Lower lobe of right lung (tissue), 2 donors: ENCODE results near the gene NTRK2. TPM values are rescaled to one million over a fixed set of nuclear protein-coding genes. Genes with fewer than 3 reads are reported as not detected.

Source experiments
- ATAC-seq, 2 donors: fragments of 200-7000 bp; cut with Tn5 transposase; one replicate each; pipeline ENCODE4 v1.9.1; 2020 to 2022; ENCODE audit warnings: mild to moderate bottlenecking in 2 of 2, moderate library complexity in 2 of 2
- DNase-seq: peaks from one replicate; pipeline ENCODE4 v3.0.0-alpha.2; 2020
- H3K27ac ChIP-seq: fragments of 200-600 bp; one replicate; pipeline ENCODE4 v1.8.0; 2022
- H3K27me3 ChIP-seq: fragments of 200-600 bp; one replicate; pipeline ENCODE4 v1.8.0; 2022; ENCODE audit warnings: low read depth
- H3K36me3 ChIP-seq: fragments of 200-600 bp; one replicate; pipeline ENCODE4 v1.8.0; 2022; ENCODE audit warnings: mild to moderate bottlenecking
- H3K4me1 ChIP-seq: fragments of 200-600 bp; one replicate; pipeline ENCODE4 v1.8.0; 2022
- H3K4me3 ChIP-seq: fragments of 200-600 bp; one replicate; pipeline ENCODE4 v1.8.0; 2022; ENCODE audit warnings: mild to moderate bottlenecking
- H3K9me3 ChIP-seq: fragments of 200-600 bp; one replicate; pipeline ENCODE4 v1.8.0; 2022
- CTCF ChIP-seq: fragments of 200-600 bp; IDR thresholded peaks from one replicate; pipeline ENCODE4 v1.8.0; 2022; ENCODE audit warnings: antibody characterized with exemption, mild to moderate bottlenecking
- intact Hi-C: fragments of 100-400 bp; cut with DNase I; formaldehyde crosslinking; loops from one replicate; pipeline ENCODE4 v1.11.0; 2022
- total RNA-seq: library from RNA; stranded (reverse); fragmentation: NEBNext Ultra II Directional; extraction: Animal tissue kit (Norgen Biotek cat#: 25700); gene quantifications from one replicate; pipeline ENCODE4 v1.2.1, GENCODE V29; 2021
- donor health status: DM: no; HTN: yes; CAD: no; lungs with severe emphysema.

NTRK2 gene
- total RNA-seq, 1 donor from 2014 or later, result 7.7 TPM

- no peaks in the 10 kb centered on the region for H3K9me3 ChIP-seq
- no peaks in the 10 kb centered on the region for H3K4me1 ChIP-seq
- intact Hi-C loops, result no loop called here
- H3K36me3 ChIP-seq, result no peaks in the 10 kb centered on the region
- H3K4me3 ChIP-seq, result no peak overlapping the region
- ATAC-seq, result no peak
- H3K27me3 ChIP-seq, result no peaks in the 10 kb centered on the region
- H3K27ac ChIP-seq, result no peak overlapping the region
- no peak for DNase-seq
- no peak for TF ChIP-seq CTCF
Measured at GRCh38 chr9:84829997-84830696, 160.6 kb downstream of the NTRK2 start.

GRCh38 chr9:84831377-84831776 is 161.8 kb downstream of the NTRK2 start:
- intact Hi-C loops, result no loop called here
- Histone ChIP-seq H3K4me1 (no peaks in the 10 kb centered on the region), H3K4me3 (no peak overlapping the region), H3K27ac (no peak overlapping the region), H3K9me3 (no peaks in the 10 kb centered on the region), H3K36me3 (no peaks in the 10 kb centered on the region), H3K27me3 (no peaks in the 10 kb centered on the region)
- TF ChIP-seq CTCF, result no peak
- DNase-seq, result no peak
- no peak for ATAC-seq

GRCh38 chr9:84832453-84832852 is 162.9 kb downstream of the NTRK2 start:
- H3K27ac ChIP-seq, result no peak overlapping the region
- DNase-seq (no peak), ATAC-seq (no peak)
- no peaks in the 10 kb centered on the region for H3K36me3 ChIP-seq
- no peak overlapping the region for H3K4me3 ChIP-seq
- H3K27me3 ChIP-seq, result no peaks in the 10 kb centered on the region
- no peak for TF ChIP-seq CTCF
- intact Hi-C loops, result no loop called here
- H3K9me3 ChIP-seq, result no peaks in the 10 kb centered on the region
- no peaks in the 10 kb centered on the region for H3K4me1 ChIP-seq

- TF ChIP-seq CTCF, result no peak
- Histone ChIP-seq H3K27me3 (no peaks in the 10 kb centered on the region), H3K4me1 (no peaks in the 10 kb centered on the region), H3K27ac (no peak overlapping the region), H3K4me3 (no peak overlapping the region), H3K9me3 (no peaks in the 10 kb centered on the region), H3K36me3 (no peaks in the 10 kb centered on the region)
- intact Hi-C loops, result no loop called here
- no peak for DNase-seq
- ATAC-seq, result no peak
Measured at GRCh38 chr9:84834426-84834825, 164.9 kb downstream of the NTRK2 start.

GRCh38 chr9:84835745-84836144 is 166.2 kb downstream of the NTRK2 start:
- ATAC-seq, result no peak
- DNase-seq, result no peak
- Histone ChIP-seq H3K36me3 (no peaks in the 10 kb centered on the region), H3K27ac (no peak overlapping the region), H3K9me3 (no peaks in the 10 kb centered on the region), H3K27me3 (no peaks in the 10 kb centered on the region), H3K4me1 (no peaks in the 10 kb centered on the region), H3K4me3 (no peak overlapping the region)
- intact Hi-C loops, result no loop called here
- TF ChIP-seq CTCF, result no peak
